Mesangial cell (primary cell): ENCODE measurements around the gene FCGR3B. TPM values are rescaled to one million over a fixed set of nuclear protein-coding genes. Genes with fewer than 3 reads are reported as not detected.

Experiments used
- total RNA-seq: library from RNA; depleted of rRNA; stranded (reverse); fragments of >200 nt; gene quantifications from 2 replicates; pipeline ENCODE4 v1.2.3, GENCODE V29; 2015

Gene FCGR3B
- total RNA-seq, result not detected in 2 replicates

GRCh38 chr1:161631076-161631475, at the start of gene FCGR3B:
Gene FCGR3B, minus strand, starts transcription at chr1:161631176. Its CDS starts 82 bp downstream, at chr1:161631094.

DNA sequence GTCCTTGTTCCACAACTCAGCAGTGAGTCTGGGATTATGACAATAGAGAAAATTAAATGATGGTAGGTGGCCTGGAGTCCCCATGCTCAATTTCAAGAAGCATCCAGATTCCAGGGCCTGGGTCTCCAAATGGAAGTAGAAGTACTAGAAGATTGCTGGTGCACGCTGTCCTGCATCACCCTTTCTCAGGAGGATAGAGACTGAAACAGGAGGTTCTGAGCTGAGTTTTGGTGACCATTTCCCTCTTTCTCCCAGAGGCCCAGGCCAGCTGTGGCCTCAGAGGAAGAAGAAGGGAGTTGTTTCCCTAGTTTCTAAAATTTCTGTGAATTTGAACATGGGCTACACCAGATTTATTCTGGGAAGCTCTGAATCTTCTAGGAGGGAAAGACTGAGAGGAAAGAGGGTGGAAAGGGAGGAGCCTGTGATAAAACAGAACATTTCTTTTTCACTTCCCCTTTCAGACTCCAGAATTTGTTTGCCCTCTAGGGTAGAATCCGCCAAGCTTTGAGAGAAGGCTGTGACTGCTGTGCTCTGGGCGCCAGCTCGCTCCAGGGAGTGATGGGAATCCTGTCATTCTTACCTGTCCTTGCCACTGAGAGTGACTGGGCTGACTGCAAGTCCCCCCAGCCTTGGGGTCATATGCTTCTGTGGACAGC, 31.8 kb upstream of the FCGR3B start, which contains the start of gene FCGR2B:
Gene FCGR2B (plus strand): TSS at position 460 of the 656 bp plus-strand sequence. CDS start 99 bp downstream, at position 559.

Other genes with a start within 250 kb of the FCGR3B start
- 0.76 TPM in 1 of 2 replicates, not detected in the other for gene FCGR2A, start 125.7 kb downstream of the FCGR3B start, total RNA-seq
- gene HSPA6, start 106.6 kb downstream of the FCGR3B start, total RNA-seq, result 0.13 and 0.33 TPM in 2 replicates
- not detected in 2 replicates for gene FCGR3A, start 81.4 kb downstream of the FCGR3B start, total RNA-seq
- not detected in 2 replicates for gene FCGR2B, start 32.0 kb upstream of the FCGR3B start, total RNA-seq
- gene FCRLA, start 76.1 kb upstream of the FCGR3B start, total RNA-seq, result under 0.01 and 0.16 TPM in 2 replicates
- 2.6 and 6.8 TPM in 2 replicates for gene FCRLB, start 90.4 kb upstream of the FCGR3B start, total RNA-seq
- gene DUSP12, start 118.6 kb upstream of the FCGR3B start, total RNA-seq, result 24.1 and 31.1 TPM in 2 replicates
- gene ATF6, start 135.1 kb upstream of the FCGR3B start, total RNA-seq, result 17.1 and 18.9 TPM in 2 replicates